ENCODE results near the gene ABTB2. TPM values are rescaled to one million over a fixed set of nuclear protein-coding genes. Genes with fewer than 3 reads are reported as not detected.
A peak's percentile ranks its signal among the peaks of the same experiment; 100 is the strongest.

Gene ABTB2
- total and polyA plus RNA-seq, 9 of the 15 experiments (the other 6 are each of a cell fraction or from before 2014, with no cell fraction given) = 0.03 to 0.18 (median 0.12) TPM; not detected in 2

GRCh38 chr11:34382532-34383276 is 24.9 kb upstream of the ABTB2 start:
- no peaks in the 10 kb centered on the region; a peak in 1 of 5 replicates for H3K27me3 ChIP-seq (ENCODE audit: control insufficient read depth in 2 of 2, insufficient read depth in 2 of 2, low read length in 2 of 2)
- CTCF ChIA-PET (ENCODE audit: low intra/inter-chr PET ratio) = no interaction called here
- H3K4me3 ChIP-seq = no peak overlapping the region
- no peak for DNase-seq (ENCODE audit: extremely low read depth in 1 of 4, low spot score in 3 of 4)
- BruUV-seq (replicated peaks) = no TSS peak
- WGBS (ENCODE audit: insufficient coverage, low coverage, missing lambda C conversion rate) = 28% methylated on average over 5 of the region's 5 CpGs
- no peak overlapping the region for H3K27ac ChIP-seq (ENCODE audit: extremely low read depth, low read depth, low read length)
- ATAC-seq = no peak
- H2AFZ ChIP-seq (ENCODE audit: low read depth, low read length) = no peak overlapping the region
- intact Hi-C loops (cut with micrococcal nuclease) = no loop called here
- H3K9ac ChIP-seq (ENCODE audit: insufficient read depth in 1 of 2, low read depth in 2 of 2, low read length in 2 of 2) = no peak overlapping the region
- no peaks in the 10 kb centered on the region for H3K4me1 ChIP-seq (replicated peaks in 1 of 2; ENCODE audit: control insufficient read depth in 2 of 2, insufficient read depth in 2 of 2, low read length in 2 of 2)
- H3K4me2 ChIP-seq (ENCODE audit: insufficient read depth, low read length) = no peak overlapping the region
- peak; percentile 6 for FAIRE-seq
- POLR2A ChIA-PET = no interaction called here
- H3K79me2 ChIP-seq (ENCODE audit: control insufficient read depth, insufficient read depth, low read length) = no peaks in the 10 kb centered on the region
- no peaks in the 10 kb centered on the region for H3K36me3 ChIP-seq (ENCODE audit: control insufficient read depth, insufficient read depth, low read length)
- no peaks in the 10 kb centered on the region; the same call in 1 of the 2 replicates for H3K9me3 ChIP-seq (replicated peaks; ENCODE audit: control insufficient read depth, insufficient read depth, low read depth, low read length)
- no peaks in the 10 kb centered on the region for H4K20me1 ChIP-seq (replicated peaks; ENCODE audit: control insufficient read depth, insufficient read depth, low read length)
- in situ Hi-C loops (cut with MboI) = no loop called here
- no peaks in the 10 kb centered on the region for H3K9me1 ChIP-seq (ENCODE audit: control insufficient read depth, insufficient read depth, low read length)
- no peak for TF ChIP-seq ZNF280A (IDR thresholded peaks at IDR 0.05; ENCODE audit: low read depth, partially characterized antibody)
- TF ChIP-seq ATF3 (IDR thresholded peaks at IDR 0.05) = no peak
- TF ChIP-seq ATF3 (CRISPR knock-in tag; conservative IDR thresholded peaks at IDR 0.05) = no peak
- TF ChIP-seq NR0B1 (IDR thresholded peaks at IDR 0.05; ENCODE audit: partially characterized antibody) = no peak
- TF ChIP-seq DIDO1 (tag; IDR thresholded peaks at IDR 0.05; ENCODE audit: low read depth) = no peak
- no peak for TF ChIP-seq CTBP1 (IDR thresholded peaks at IDR 0.05; ENCODE audit: borderline replicate concordance)
- no peak for TF ChIP-seq NUFIP1 (IDR thresholded peaks at IDR 0.05; ENCODE audit: partially characterized antibody)
- TF ChIP-seq STAT5A (IDR thresholded peaks at IDR 0.05; ENCODE audit: borderline replicate concordance, low read length) = no peak
- no peak for TF ChIP-seq ZNF445 (CRISPR knock-in tag; IDR thresholded peaks at IDR 0.05; ENCODE audit: low read depth)
- TF ChIP-seq ZNF583 (CRISPR knock-in tag; IDR thresholded peaks at IDR 0.05) = no peak
- no peak for TF ChIP-seq BDP1 (IDR thresholded peaks at IDR 0.05; ENCODE audit: insufficient read depth, insufficient read length)
- TF ChIP-seq ATF1 (CRISPR knock-in tag; IDR thresholded peaks at IDR 0.05) = no peak
- no peak for TF ChIP-seq ATF1 (tag; IDR thresholded peaks at IDR 0.05)
- TF ChIP-seq ZNF184 (CRISPR knock-in tag; IDR thresholded peaks at IDR 0.05) = no peak
- TF ChIP-seq SMAD1 (IDR thresholded peaks at IDR 0.05; ENCODE audit: low read depth, low read length, partially characterized antibody) = no peak
- TF ChIP-seq CHD1 (IDR thresholded peaks at IDR 0.05; ENCODE audit: low read length) = no peak
- no peak for TF ChIP-seq ZNF324 (CRISPR knock-in tag; IDR thresholded peaks at IDR 0.05)
- no peak for TF ChIP-seq TAF15 (IDR thresholded peaks at IDR 0.05; ENCODE audit: low read depth, low read length)

Measured in K562 (cell line).